ENCODE data around the gene ZRSR2.

- TF ChIP-seq TAF1 (IDR thresholded peaks at IDR 0.05; ENCODE audit: borderline replicate concordance, insufficient read depth, low read length) = no peak
- no peak for TF ChIP-seq REST (IDR thresholded peaks at IDR 0.05; ENCODE audit: insufficient read depth in 1 of 2, low read depth in 2 of 2, low read length in 2 of 2)
- TF ChIP-seq POLR2AphosphoS5 (IDR thresholded peaks at IDR 0.05; ENCODE audit: low read depth, low read length) = no peak
- TF ChIP-seq SIN3A (IDR thresholded peaks at IDR 0.05; ENCODE audit: borderline replicate concordance, insufficient read depth, low read length) = no peak
- no peak for TF ChIP-seq FOXP2 (optimal IDR thresholded peaks at IDR 0.05; ENCODE audit: borderline replicate concordance, extremely low read depth, extremely low read length, insufficient read depth)
Observed at GRCh38 chrX:15866147-15866546, 75.9 kb downstream of the ZRSR2 start.

Measured in PFSK-1 (cell line).